ENCODE data around the gene ZBTB7C. TPM values are rescaled to one million over a fixed set of nuclear protein-coding genes. Genes with fewer than 3 reads are reported as not detected.
A peak's percentile ranks its signal among the peaks of the same experiment; 100 is the strongest.

ZBTB7C gene
- total RNA-seq, 1 donor from 2014 or later, result 2.7 TPM

DNA sequence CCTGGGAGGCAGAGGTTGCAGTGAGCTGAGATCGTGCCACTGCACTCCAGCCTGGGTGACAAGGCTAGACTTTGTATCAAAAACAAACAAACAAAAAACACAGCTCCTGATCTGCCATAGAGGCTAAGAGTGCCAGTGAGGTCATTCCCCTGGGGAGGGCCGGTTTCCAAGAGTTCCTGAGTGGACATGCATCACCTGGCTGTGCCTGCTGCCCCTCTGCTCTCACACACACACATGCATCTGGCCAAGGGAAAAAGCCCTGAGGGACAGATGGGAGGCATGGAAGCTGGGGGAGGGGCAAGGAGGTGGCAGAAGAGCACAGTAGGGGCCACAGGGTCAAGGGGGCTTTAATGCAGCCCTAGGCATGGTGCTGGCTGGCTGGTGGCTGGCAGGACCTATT is 60.4 kb downstream of the ZBTB7C start:
- no peaks in the 10 kb centered on the region for H3K9me3 ChIP-seq (replicated peaks)
- no peak overlapping the region for H3K4me3 ChIP-seq
- H3K4me1 ChIP-seq, result no peaks in the 10 kb centered on the region
- no peak for DNase-seq
- H3K27me3 ChIP-seq (ENCODE audit: low read depth), result no peaks in the 10 kb centered on the region
- no peak overlapping the region for H3K27ac ChIP-seq (replicated peaks)
- TF ChIP-seq, protein P1, sequence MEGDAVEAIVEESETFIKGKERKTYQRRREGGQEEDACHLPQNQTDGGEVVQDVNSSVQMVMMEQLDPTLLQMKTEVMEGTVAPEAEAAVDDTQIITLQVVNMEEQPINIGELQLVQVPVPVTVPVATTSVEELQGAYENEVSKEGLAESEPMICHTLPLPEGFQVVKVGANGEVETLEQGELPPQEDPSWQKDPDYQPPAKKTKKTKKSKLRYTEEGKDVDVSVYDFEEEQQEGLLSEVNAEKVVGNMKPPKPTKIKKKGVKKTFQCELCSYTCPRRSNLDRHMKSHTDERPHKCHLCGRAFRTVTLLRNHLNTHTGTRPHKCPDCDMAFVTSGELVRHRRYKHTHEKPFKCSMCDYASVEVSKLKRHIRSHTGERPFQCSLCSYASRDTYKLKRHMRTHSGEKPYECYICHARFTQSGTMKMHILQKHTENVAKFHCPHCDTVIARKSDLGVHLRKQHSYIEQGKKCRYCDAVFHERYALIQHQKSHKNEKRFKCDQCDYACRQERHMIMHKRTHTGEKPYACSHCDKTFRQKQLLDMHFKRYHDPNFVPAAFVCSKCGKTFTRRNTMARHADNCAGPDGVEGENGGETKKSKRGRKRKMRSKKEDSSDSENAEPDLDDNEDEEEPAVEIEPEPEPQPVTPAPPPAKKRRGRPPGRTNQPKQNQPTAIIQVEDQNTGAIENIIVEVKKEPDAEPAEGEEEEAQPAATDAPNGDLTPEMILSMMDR (IDR thresholded peaks at IDR 0.05; ENCODE audit: borderline replicate concordance), result no peak
- no peaks in the 10 kb centered on the region for H3K36me3 ChIP-seq
- intact Hi-C loops (cut with micrococcal nuclease), result loop anchor here (10.0 kb wide), 2 partner anchors 96 to 314 kb away; no protein-coding TSS in a partner anchor

DNA sequence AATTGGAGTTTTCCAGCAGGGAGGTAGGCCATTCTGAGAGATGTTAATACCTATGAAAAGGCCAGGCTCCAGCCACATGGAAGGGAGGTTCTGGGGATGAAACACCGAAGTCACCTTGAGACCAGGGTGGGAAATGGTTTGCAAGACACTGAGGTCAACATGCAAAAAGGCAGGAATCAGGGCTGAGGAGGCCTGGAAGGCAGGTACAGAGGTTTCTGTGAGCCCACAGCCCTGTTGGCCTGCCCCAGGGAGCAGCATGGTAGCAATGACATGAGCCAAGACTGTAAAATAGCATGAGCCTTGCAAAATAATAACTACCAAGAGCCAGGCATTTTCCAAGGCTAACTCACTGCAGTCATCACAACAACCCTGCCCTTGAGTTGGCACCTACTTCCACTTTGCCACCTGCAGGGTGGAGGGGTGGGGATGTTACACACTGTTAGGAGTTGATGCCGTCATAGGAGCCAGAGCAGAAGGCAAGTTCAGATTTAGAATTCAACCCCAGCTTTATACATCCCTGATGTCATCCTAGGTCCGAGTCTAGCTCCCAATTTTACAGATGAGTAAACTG is 61.3 kb downstream of the ZBTB7C start:
- intact Hi-C loops (cut with micrococcal nuclease), result loop anchor here (10.0 kb wide), 2 partner anchors 97 to 313 kb away; no protein-coding TSS in a partner anchor
- TF ChIP-seq, protein P1 (IDR thresholded peaks at IDR 0.05; ENCODE audit: borderline replicate concordance), result no peak
- peaks cover 8% of the 10 kb centered on the region for H3K4me1 ChIP-seq

GRCh38 chr18:48345596-48345995 is 63.6 kb downstream of the ZBTB7C start:
- TF ChIP-seq, protein P1 (IDR thresholded peaks at IDR 0.05; ENCODE audit: borderline replicate concordance), result peak; percentile 48
- intact Hi-C loops (cut with micrococcal nuclease), result loop anchor here (10.0 kb wide), 2 partner anchors 99 to 311 kb away; no protein-coding TSS in a partner anchor

More for the DNA sequence above, 61.3 kb downstream of the ZBTB7C start:
- no peaks in the 10 kb centered on the region for H3K36me3 ChIP-seq
- no peaks in the 10 kb centered on the region for H3K27me3 ChIP-seq (ENCODE audit: low read depth)
- no peak overlapping the region for H3K27ac ChIP-seq (replicated peaks)
- H3K9me3 ChIP-seq (replicated peaks), result no peaks in the 10 kb centered on the region
- H3K4me3 ChIP-seq, result no peak overlapping the region
- no peak for DNase-seq

GRCh38 chr18:48342581-48342980 is 66.6 kb downstream of the ZBTB7C start:
- DNase-seq, result no peak
- H3K27me3 ChIP-seq (ENCODE audit: low read depth), result no peaks in the 10 kb centered on the region
- TF ChIP-seq, protein P1 (IDR thresholded peaks at IDR 0.05; ENCODE audit: borderline replicate concordance), result no peak
- intact Hi-C loops (cut with micrococcal nuclease), result loop anchor here (10.0 kb wide), 2 partner anchors 102 to 308 kb away; no protein-coding TSS in a partner anchor
- H3K36me3 ChIP-seq, result no peaks in the 10 kb centered on the region
- H3K4me3 ChIP-seq, result peak overlapping the region; percentile 6
- no peaks in the 10 kb centered on the region for H3K9me3 ChIP-seq (replicated peaks)
- H3K27ac ChIP-seq (replicated peaks), result peak overlapping the region; percentile 23
- peaks cover 24% of the 10 kb centered on the region for H3K4me1 ChIP-seq

More at GRCh38 chr18:48345596-48345995, 63.6 kb downstream of the ZBTB7C start:
- no peak overlapping the region for H3K27ac ChIP-seq (replicated peaks)
- H3K9me3 ChIP-seq (replicated peaks), result no peaks in the 10 kb centered on the region
- H3K36me3 ChIP-seq, result no peaks in the 10 kb centered on the region
- no peak for DNase-seq
- peaks cover 23% of the 10 kb centered on the region for H3K4me1 ChIP-seq
- no peaks in the 10 kb centered on the region for H3K27me3 ChIP-seq (ENCODE audit: low read depth)
- H3K4me3 ChIP-seq, result no peak overlapping the region

DNA sequence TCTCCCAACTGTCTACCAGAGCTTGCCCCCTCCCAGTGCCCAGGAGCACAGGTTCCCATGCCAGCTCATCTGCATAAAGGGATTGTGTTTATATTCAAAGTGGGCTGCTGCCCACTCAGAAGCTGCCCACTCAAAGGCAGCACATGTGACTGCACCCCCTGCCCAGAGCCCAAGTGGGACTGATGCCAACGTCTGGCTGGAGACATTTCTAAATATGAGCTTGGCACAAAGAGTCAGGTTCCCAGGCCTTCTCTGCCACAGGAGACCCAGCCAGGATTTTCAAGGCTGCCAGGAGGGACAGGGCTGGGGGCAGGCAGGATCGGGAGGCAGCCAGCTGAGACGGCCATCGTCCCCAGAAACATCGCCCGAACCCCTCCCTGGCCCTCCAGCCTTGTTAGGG is 67.1 kb downstream of the ZBTB7C start:
- Histone ChIP-seq H3K27ac (replicated peaks) (no peak overlapping the region), H3K9me3 (replicated peaks) (no peaks in the 10 kb centered on the region), H3K36me3 (no peaks in the 10 kb centered on the region), H3K4me1 (peaks cover 24% of the 10 kb centered on the region), H3K27me3 (ENCODE audit: low read depth) (no peaks in the 10 kb centered on the region), H3K4me3 (peak overlapping the region; percentile 6)
- intact Hi-C loops (cut with micrococcal nuclease), result loop anchor here (10.0 kb wide), 2 partner anchors 103 to 307 kb away; no protein-coding TSS in a partner anchor
- DNase-seq, result no peak
- TF ChIP-seq, protein P1 (IDR thresholded peaks at IDR 0.05; ENCODE audit: borderline replicate concordance), result no peak

Data from left ventricle myocardium inferior (tissue), 1 donor.